Stimulated activated naive CD8-positive, alpha-beta T cell treated with anti-CD3 and anti-CD28 coated beads, Interleukin-15, amount 100 ng/mL, for 72 hours (primary cell): ENCODE results near the gene MRPS18A.
"Not testable (repeated sequence)": the region's sequence is repeated elsewhere in the genome, so short reads cannot be mapped to it uniquely, and the experiment has no call there.

Experiments
- ATAC-seq: fragments of 150-1000 bp; cut with Tn5 transposase; 2 replicates; pipeline ENCODE4 v1.10.0; 2021; ENCODE audit warnings: mild to moderate bottlenecking, moderate library complexity
- DNase-seq, 2 donors: peaks; one replicate each; pipeline ENCODE4 v3.0.0; 2021 to 2022
- H3K27ac Mint-ChIP-seq, 2 donors: one replicate each; pipeline ENCODE4 v1.8.0; 2022; ENCODE audit warnings: mild to moderate bottlenecking in 2 of 2, mixed read lengths in 2 of 2, moderate library complexity in 2 of 2
- H3K27me3 Mint-ChIP-seq: one replicate; pipeline ENCODE4 v1.8.0; 2022; ENCODE audit warnings: mixed read lengths
- H3K4me1 Mint-ChIP-seq: one replicate; pipeline ENCODE4 v1.8.0; 2022; ENCODE audit warnings: mild to moderate bottlenecking, mixed read lengths
- H3K4me3 Mint-ChIP-seq, 2 donors: one replicate each; pipeline ENCODE4 v1.8.0; 2022; ENCODE audit warnings: mild to moderate bottlenecking in 2 of 2, mixed read lengths in 2 of 2, moderate library complexity in 1 of 2
- H3K9me3 Mint-ChIP-seq, 2 donors: one replicate each; pipeline ENCODE4 v1.8.0; 2022; ENCODE audit warnings: mixed read lengths in 2 of 2

Gene MRPS18A

DNA sequence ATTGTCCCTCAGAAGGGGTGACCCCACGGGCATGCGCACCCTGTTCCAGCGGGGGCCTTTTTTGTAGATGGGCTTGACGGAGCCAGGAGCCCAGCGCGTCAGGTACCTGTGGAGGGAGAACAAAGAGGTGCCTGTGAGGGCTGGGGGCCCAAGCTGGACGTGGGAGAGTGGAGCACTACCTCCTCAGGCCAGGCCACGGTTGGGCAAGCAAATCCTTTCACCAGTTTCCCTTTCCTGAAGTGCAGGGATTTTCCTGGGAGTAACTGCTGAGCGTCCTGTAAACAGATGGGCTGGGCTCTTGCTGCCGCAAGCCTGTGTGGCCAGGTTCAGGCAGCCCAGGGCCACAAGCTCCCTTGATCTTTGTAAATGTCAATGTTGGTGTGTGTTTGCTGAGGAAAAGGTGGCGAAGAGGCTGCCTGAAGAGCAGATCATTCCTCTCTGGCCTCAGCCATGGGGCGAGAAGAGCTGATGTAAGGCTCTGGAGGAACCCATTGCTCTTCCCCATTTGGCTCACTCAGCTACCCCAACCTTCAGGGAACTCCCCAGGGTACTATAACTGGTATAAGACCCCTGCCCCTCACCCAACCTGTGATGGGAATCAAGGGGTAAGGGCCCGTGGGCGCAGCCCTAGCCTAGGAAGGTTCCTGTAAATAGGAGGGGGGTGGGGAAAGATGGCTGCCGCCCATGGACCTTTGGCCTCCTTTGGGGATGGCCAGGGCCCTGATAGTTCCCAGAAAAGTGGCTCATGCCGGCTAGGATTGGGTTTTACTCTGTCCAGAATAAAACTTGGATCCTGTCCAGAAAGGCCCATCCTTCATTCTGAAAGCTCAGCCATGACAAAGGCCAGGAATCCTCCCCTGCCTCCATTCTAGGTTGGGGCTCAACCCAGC lies 15.5 kb downstream of the MRPS18A start:
- Mint-ChIP-seq H3K4me3 (no peak overlapping the region), H3K4me1 (peaks cover 52% of the 10 kb centered on the region), H3K27me3 (no peaks in the 10 kb centered on the region), H3K27ac (no peak overlapping the region), H3K9me3 (no peaks in the 10 kb centered on the region)
- no peak for ATAC-seq
- no peak for DNase-seq

DNA sequence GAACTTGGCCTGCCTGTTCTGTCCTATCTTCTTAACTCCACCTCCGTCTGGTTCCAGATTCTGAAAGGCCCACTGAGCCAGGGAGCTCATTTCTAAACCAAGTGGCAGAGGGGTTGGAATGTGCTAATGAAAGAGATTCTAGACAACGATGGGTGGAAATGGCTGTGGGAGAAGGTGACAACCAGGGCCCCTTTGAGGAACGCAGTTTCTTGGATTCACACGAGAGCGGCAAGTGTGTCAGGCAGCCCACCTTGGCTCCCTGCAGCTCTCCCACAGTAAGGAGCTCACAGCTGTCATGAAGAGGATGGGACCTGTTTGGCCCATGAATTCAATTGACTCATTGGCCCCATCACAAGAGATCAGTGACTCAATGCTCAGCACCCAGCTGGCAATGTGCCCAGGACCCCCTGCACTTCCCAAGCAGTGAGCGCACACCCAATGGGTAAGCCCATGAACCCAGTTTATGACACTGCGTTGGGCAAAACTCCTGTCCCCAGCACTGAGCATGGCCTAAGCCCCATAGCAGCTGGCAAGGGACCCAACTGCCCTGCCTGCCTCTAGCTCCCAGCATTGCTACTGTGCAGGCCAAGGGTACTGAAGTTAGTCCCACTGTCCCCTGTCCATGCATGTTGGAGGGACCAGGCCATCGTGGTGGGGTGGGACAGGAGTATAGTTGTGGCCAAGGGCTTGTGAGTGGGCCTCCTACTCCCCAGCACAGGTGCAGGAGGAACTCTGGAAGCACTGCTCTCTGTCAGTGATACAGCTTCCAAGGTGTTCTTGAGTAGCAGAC lies 16.4 kb downstream of the MRPS18A start:
- Mint-ChIP-seq H3K4me1 (peaks cover 56% of the 10 kb centered on the region), H3K9me3 (no peaks in the 10 kb centered on the region), H3K4me3 (no peak overlapping the region), H3K27me3 (no peaks in the 10 kb centered on the region), H3K27ac (peak overlapping the region in 1 of 2 donors; percentile 3)
- no peak for DNase-seq
- ATAC-seq = no peak

DNA sequence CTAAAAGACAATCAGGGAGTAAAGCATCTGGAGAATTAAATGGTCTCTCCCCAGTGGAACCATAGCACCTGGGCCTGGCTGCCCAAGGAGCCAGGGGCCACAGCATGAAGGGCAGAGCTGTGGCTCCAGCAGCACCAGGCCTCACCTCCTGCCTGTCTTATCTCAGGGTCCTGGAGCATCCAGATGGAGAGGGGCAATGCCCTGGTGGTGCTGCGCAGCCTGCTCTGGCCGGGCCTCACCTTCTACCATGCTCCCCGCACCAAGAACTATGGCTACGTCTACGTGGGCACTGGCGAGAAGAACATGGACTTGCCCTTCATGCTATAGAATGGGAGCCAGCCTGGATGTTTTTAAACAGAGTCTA lies 17.0 kb downstream of the MRPS18A start:
- ATAC-seq (no peak), DNase-seq (no peak)
- no peak overlapping the region for H3K4me3 Mint-ChIP-seq
- peaks cover 56% of the 10 kb centered on the region for H3K4me1 Mint-ChIP-seq
- no peaks in the 10 kb centered on the region for H3K9me3 Mint-ChIP-seq
- H3K27me3 Mint-ChIP-seq = no peaks in the 10 kb centered on the region
- peak overlapping the region; percentile 3 to 67 for H3K27ac Mint-ChIP-seq

DNA sequence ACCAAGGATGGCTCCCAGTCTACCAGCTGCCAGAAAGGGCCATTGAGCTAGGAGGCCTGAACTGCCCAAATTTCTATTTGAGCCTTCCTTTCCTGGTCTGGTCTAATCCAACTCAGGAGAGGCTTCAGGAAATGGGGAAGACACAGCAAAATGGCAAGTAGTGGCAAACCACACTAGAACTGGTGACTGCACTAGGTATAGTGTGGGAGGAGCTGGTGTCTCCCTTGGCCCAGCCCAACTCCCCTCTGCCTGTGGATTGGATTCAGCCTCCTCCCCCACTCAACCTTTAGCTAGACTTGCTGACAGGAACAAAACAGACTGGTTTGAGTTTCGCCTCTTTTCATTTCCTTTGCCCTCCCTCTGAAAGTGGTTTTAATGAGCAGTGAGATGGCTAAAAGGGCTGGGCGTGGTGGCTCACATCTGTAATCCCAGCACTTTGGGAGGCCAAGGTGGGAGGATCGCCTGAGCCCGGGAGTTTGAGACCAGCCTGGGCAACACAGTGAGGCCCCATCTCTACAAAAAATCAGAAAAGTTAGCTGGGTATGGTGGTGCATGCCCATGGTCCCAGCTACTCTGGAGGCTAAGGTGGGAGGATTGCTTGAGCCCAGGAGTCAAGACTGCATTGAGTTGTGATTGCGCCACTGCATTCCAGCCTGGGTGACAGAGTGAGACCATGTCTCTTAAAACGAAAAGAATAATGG lies 17.5 kb downstream of the MRPS18A start:
- peaks cover 56% of the 10 kb centered on the region for H3K4me1 Mint-ChIP-seq
- peak overlapping the region; percentile 3 to 67 for H3K27ac Mint-ChIP-seq
- ATAC-seq (peak; percentile 71), DNase-seq (peak in 1 of 2 donors; percentile 39)
- H3K4me3 Mint-ChIP-seq = peak overlapping the region in 1 of 2 donors; percentile 15
- no peaks in the 10 kb centered on the region for H3K27me3 Mint-ChIP-seq
- no peaks in the 10 kb centered on the region for H3K9me3 Mint-ChIP-seq

DNA sequence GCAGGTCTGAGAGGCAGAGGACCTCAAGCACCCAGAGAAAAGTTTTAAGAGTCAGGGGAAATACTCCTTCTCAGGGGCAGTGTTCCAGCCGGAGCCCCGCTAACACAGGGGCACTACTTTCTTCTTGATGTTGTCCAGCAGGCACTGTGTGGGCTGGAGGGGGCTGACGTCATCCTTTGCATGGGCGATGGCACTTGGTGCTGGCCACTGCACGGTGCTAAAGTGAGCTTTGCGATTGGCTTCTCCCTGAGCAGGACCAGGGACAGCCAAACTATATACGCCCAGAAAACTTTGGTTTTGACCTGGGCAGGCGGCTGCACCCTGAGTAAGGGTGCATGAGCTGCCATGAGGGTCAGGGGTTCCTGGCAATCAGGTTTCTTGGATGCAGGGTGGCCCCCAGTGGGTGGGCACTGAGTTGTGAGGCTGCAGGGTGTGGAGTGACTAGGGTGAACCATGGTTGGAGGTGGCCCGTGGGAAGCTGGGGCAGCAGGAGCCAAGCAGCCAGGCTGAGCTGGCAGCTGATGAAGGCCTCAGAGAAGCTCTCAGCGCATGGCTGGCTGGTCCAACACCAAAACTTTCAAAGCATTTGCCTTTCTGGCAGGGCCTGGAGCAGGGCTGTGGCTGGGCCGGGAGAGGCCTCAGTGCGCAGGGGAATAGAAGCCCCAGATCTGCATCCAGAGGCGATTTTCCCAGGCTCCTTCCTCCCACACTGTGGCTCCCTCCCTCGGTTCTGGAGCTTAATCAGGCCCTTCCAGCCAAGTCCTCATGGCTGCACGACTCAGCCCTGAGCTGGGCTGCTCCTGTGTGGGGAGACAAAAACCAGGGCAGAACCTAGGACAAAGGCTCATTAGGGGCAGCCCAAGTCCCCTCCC lies 18.3 kb downstream of the MRPS18A start:
- H3K9me3 Mint-ChIP-seq = no peaks in the 10 kb centered on the region
- H3K4me3 Mint-ChIP-seq = no peak overlapping the region
- peak; percentile 8 for ATAC-seq
- H3K4me1 Mint-ChIP-seq = peaks cover 56% of the 10 kb centered on the region
- no peak for DNase-seq
- no peaks in the 10 kb centered on the region for H3K27me3 Mint-ChIP-seq
- peak overlapping the region in 1 of 2 donors; percentile 67 for H3K27ac Mint-ChIP-seq

DNA sequence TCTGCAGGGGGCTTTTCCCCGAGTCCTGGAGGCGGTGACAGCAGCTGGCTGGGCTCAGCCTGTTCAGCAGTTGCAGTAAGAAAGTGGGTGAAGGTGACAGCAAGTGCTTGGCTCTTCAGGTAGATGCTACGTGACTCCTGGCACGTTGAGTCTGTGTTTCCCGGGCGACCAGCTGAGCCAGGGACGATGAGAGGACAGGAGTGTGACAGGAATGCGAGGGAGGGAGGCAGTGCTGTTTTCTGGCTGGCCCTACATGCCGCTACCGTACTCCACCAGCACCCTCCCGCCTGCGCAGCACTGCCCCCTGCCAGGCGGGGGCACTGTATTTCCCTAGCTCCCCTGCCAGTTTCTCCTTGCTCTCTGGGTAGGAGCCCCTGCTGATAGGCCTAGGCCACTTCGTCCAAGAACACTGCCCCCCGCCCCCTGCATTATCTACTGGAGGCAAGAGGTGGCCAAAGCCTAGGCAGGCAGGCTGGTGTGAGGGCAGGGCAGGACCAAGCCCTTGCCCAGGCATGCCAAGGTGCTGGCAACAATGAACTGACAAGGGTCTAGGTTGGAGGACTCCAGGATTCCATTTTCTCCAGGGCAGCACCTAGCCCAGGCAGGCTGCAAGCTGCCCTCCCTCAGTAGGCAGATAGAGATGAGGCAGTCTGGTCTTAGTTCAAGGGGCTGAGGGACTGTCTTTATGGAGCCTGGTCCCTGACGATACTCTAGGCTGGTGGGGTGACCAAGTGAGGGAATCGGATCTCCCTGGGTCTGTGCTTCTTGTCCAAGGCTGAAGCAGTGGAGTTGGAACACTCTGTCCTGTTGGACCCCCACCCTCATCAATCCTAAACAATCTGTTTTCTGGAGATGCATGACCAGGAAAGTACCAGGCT lies 19.2 kb downstream of the MRPS18A start:
- Mint-ChIP-seq H3K4me1 (peaks cover 56% of the 10 kb centered on the region), H3K27ac (no peak overlapping the region), H3K4me3 (peak overlapping the region; percentile 29 to 67), H3K9me3 (no peaks in the 10 kb centered on the region), H3K27me3 (no peaks in the 10 kb centered on the region)
- DNase-seq (peak; percentile 60 to 65), ATAC-seq (peak; percentile 74)

DNA sequence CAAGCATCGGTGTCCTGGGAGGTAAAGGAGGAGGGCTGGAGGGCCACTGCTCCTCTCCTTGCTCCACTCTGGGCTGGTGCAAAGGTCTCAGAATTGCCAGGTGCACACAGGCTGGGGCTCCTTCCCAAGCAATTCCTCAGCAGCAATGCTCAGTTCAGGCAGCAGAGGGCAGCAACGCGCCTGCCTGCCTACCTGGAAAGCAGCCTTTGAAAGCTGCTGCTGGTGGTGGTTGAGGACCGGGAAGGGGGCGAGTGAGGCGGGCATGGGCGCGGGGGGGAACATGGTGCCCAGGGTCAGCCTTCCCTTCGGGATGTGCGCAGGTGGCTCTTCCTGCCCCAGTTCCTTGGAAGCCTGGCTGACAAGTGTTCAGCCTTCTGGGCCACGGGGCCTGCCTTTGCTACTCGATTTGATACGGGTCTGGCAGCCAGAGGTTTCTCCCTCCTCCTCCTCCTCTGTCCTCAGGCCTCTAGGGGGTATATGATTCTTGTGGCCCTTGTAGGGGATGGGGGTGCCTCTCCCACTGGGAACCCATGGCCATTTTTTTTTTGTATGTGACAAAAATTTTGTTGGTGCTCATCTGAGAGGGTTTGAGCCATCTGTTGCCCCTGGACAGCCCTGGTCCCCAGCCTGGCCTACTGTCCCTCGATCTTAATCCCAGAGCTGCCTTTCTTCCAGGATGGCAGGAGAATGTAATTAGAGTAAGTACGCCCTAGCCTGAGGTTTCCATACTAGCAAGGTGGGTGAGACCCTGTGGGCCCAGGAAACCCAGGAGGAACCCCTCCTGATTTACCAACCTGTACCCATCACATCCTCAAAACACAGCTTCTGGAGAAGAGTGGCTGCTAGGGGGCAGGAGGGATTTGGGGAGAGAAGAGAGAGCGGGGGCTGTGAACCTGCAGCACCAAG lies 20.1 kb downstream of the MRPS18A start:
- ATAC-seq (peak; percentile 64), DNase-seq (peak; percentile 78 to 84)
- Mint-ChIP-seq H3K27ac (peak overlapping the region in 1 of 2 donors; percentile 57), H3K4me1 (peaks cover 65% of the 10 kb centered on the region), H3K4me3 (peak overlapping the region; percentile 29 to 67), H3K27me3 (no peaks in the 10 kb centered on the region), H3K9me3 (no peaks in the 10 kb centered on the region)

DNA sequence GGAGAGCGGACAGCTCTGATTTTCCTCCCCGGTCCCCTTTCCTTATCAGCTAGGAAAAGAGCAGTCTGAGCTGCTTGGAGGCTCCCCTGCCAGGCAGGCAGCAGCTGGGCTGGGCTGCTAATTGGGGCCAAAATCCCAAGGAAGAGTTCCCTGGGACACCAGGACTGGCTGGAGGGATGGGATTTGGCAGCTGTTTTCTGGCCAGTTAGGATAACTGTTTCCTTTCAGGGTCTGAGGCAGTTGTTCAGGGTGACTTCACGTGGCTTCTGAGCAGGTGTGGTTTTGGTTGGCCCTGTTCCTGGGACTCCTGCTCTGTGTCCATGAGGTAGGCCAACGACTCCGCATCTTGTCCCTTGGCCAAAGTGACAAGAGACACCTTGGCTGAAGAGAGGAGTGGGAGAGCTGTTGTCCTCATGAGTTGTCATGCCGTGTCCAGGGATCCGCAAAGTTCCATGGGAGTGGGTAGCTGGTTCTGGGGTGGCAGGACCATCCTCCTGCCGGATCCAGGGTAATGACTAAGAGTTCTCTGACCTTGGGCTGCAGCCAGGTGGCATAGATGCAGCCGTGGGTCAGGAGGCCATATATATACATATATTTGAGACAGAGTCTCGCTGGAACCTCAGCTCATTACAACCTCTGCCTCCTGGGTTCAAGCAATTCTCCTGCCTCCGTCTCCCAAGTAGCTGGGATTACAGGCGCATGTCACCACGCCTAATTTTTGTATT lies 21.2 kb downstream of the MRPS18A start:
- Mint-ChIP-seq H3K4me3 (no peak overlapping the region), H3K4me1 (peaks cover 65% of the 10 kb centered on the region), H3K9me3 (no peaks in the 10 kb centered on the region), H3K27me3 (no peaks in the 10 kb centered on the region), H3K27ac (peak overlapping the region in 1 of 2 donors; percentile 72)
- no peak for DNase-seq
- ATAC-seq = no peak

DNA sequence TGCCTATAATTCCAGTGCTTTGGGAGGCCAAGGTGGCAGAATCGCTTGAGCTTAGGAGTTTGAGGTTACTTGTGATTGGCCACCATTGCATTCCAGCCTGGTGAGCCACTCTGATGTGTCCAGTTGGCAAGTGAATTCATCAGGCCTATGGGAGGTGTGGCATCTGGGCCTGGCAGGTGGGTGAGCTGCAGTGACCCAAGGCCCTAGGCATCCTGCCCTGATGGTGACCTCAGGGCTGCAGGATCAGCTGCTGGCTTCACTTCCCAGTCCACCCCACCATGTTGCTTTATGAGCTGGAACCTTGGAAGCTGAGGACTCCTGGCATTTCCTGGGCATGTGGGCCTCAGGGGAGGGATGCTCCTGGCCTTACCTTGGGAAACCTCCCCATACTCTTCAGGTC lies 22.2 kb downstream of the MRPS18A start:
- Mint-ChIP-seq H3K4me3 (no peak overlapping the region), H3K27me3 (no peaks in the 10 kb centered on the region), H3K9me3 (no peaks in the 10 kb centered on the region), H3K27ac (no peak overlapping the region), H3K4me1 (peaks cover 56% of the 10 kb centered on the region)
- DNase-seq = no peak
- no peak for ATAC-seq

DNA sequence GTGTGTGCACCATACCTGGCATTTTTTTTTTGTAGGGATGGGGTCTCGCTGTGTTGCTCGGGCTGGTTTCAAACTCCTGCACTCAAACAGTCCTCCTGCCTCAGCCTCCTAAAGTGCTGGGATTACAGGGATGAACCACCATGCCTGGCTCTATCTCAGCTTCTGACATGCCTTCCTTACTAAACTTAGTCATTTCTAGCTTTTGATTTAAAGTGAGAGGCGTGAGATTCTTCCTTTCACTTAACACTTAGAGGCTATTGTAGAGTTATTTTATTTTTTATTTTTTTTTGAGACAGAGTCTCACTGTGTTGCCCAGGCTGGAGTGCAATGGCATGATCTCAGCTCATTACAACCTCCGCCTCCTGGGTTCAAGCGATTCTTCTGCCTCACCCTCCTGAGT lies 24.6 kb downstream of the MRPS18A start:
- not testable (repeated sequence) for H3K27ac Mint-ChIP-seq, H3K4me3 Mint-ChIP-seq, H3K27me3 Mint-ChIP-seq, H3K9me3 Mint-ChIP-seq, ATAC-seq, DNase-seq
- H3K4me1 Mint-ChIP-seq = peaks cover 31% of the 10 kb centered on the region

DNA sequence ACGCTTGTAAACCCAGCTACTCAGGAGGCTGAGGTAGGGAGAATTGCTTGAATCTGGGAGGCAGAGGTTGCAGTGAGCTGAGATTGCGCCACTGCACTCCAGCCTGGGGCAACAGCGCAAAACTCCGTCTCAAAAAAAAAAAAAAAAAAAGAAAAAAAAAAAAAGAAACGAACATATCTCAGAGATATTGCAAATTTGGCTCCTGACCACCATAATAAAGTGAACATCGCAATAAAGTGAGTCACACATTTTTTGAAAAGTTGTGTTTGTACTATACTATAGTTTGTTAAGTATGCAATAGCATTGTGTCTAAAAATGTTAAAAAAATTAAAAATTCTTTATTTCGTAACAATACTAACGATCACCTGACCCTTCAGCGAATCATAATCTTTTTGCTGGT lies 29.4 kb downstream of the MRPS18A start:
- Mint-ChIP-seq H3K9me3 (no peaks in the 10 kb centered on the region), H3K27ac (no peak overlapping the region), H3K27me3 (no peaks in the 10 kb centered on the region), H3K4me3 (no peak overlapping the region), H3K4me1 (peaks cover 15% of the 10 kb centered on the region)
- ATAC-seq (no peak), DNase-seq (no peak)

DNA sequence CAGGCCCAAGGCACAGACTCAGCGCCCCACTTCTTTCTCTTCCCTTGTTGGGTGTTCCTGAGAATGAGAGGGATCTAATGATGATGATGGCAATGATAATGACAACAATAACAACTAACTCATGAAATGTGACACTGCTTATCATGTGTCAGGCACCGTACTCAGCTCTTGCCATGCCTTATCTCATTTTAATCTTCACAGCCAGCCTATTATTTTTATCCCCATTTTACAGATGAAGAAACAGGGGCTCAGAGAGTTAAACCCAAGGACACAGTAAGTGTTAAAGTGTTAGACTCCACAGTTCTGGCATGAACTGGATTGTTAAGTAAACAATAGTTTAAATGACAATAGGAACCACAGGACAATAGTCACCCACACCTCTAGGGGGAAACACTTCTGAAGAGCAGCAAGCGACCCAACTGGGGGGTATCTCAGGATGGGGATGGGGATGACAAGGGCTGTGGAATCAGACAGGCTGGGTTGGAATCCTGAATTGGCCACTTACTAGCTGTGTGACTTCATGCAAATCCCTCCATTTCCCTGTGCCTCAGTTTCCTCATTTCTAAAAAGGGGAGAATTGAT lies 30.3 kb downstream of the MRPS18A start:
- H3K27me3 Mint-ChIP-seq = no peaks in the 10 kb centered on the region
- no peaks in the 10 kb centered on the region for H3K9me3 Mint-ChIP-seq
- no peak overlapping the region for H3K27ac Mint-ChIP-seq
- H3K4me3 Mint-ChIP-seq = no peak overlapping the region
- no peak for ATAC-seq
- DNase-seq = no peak
- peaks cover 7% of the 10 kb centered on the region for H3K4me1 Mint-ChIP-seq
